ENCODE data around the gene TFAP2D.

Gene TFAP2D

DNA sequence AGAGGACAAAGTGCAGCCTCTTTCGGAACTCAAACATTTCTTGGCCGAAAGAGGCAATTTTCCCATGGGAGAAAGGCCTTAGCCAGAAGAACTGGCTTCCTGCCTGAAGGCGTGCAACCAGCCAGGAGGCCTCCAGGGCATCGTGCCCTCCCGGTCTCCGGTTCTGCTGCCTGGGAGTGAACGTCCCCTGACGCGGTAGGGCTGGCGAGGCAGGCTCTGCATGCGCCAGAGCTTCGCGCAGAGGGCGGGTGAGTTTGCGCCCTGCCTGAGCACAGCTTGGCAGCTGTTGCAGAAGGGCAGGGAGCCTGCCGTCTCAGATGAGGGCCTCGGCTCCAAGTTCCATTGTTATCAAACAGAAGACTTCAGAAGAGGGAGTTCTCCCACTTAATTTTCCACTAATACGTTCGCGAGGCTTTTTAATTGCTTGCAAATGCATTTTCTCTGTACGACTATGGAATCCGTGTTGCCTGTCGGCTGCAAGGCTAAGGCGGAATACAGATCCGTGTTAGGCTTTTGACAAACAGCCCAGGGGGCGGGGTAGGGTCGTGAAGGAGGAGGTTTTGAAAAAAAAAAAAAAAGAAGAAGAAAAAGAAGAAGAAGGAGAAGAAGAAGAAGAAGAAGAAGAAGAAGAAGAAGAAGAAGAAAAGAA, 5.5 kb upstream of the TFAP2D start:
- Histone ChIP-seq H3K9me3 (no peaks in the 10 kb centered on the region), H3K27ac (no peak overlapping the region), H3K27me3 (peaks cover 81% of the 10 kb centered on the region), H3K36me3 (no peaks in the 10 kb centered on the region), H3K4me1 (ENCODE audit: control insufficient read depth in 1 of 2, insufficient read depth in 1 of 2, low read depth in 1 of 2, low read length in 1 of 2) (no peaks in the 10 kb centered on the region), H3K4me3 (ENCODE audit: low read depth in 1 of 2, low read length in 1 of 2) (no peak overlapping the region)
- TF ChIP-seq, protein P1, sequence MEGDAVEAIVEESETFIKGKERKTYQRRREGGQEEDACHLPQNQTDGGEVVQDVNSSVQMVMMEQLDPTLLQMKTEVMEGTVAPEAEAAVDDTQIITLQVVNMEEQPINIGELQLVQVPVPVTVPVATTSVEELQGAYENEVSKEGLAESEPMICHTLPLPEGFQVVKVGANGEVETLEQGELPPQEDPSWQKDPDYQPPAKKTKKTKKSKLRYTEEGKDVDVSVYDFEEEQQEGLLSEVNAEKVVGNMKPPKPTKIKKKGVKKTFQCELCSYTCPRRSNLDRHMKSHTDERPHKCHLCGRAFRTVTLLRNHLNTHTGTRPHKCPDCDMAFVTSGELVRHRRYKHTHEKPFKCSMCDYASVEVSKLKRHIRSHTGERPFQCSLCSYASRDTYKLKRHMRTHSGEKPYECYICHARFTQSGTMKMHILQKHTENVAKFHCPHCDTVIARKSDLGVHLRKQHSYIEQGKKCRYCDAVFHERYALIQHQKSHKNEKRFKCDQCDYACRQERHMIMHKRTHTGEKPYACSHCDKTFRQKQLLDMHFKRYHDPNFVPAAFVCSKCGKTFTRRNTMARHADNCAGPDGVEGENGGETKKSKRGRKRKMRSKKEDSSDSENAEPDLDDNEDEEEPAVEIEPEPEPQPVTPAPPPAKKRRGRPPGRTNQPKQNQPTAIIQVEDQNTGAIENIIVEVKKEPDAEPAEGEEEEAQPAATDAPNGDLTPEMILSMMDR (IDR thresholded peaks at IDR 0.05), result no peak

DNA sequence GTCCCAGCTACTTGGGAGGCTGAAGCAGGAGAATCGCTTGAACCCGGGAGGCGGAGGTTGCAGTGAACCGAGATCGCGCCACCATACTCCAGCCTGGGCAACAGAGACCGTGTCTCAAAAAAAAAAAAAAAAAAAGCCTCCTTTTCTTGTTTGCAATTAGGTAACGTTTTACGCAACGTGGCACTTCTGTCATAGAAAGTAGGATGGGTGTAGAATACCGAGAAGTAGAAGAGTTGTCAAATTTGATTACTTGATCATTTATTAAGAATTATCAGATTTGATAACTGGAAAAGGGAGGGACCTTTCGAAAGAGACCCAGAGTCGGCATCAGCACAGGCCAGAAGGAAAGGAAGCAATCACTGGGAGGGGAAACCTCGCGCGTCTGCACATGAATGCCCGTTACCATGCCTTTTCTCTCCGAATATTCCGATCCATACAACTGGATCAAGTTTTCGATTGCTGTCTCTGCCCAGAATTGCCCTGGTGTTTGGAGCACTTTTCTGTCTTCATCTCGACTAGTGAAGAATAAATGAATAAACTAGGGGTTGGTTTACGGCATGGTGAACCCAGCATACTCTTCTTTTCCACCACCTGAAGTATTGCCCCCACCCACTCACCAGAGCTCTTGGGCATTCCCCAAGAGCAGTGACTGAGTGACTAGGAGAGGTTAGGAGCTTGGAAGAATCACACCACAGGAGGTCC, 4.5 kb upstream of the TFAP2D start:
- Histone ChIP-seq H3K36me3 (no peaks in the 10 kb centered on the region), H3K27me3 (peaks cover 91% of the 10 kb centered on the region), H3K4me3 (ENCODE audit: low read depth in 1 of 2, low read length in 1 of 2) (no peak overlapping the region), H3K27ac (no peak overlapping the region), H3K9me3 (no peaks in the 10 kb centered on the region), H3K4me1 (ENCODE audit: control insufficient read depth in 1 of 2, insufficient read depth in 1 of 2, low read depth in 1 of 2, low read length in 1 of 2) (no peaks in the 10 kb centered on the region)
- TF ChIP-seq, protein P1 (IDR thresholded peaks at IDR 0.05), result no peak

DNA sequence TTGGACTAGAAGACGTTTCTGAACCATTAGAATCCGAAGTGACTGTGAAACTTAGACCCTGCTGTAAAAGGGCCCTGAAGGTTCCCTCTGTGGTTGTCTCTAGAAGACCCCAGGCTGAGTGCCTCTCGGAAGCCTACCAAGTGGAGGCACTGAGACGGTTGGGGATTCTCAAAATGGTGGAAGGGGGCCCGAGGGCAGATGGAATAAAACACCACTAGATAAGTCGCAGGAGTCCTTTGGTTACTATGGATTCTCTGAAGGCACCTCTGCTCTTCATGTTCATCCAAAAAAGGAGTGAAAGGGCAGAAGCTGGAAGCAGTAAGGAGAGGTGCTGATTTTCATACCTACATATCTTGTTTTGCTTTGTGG, 4.0 kb upstream of the TFAP2D start:
- Histone ChIP-seq H3K27ac (no peak overlapping the region), H3K36me3 (no peaks in the 10 kb centered on the region), H3K27me3 (peaks cover 97% of the 10 kb centered on the region), H3K9me3 (no peaks in the 10 kb centered on the region), H3K4me3 (ENCODE audit: low read depth in 1 of 2, low read length in 1 of 2) (no peak overlapping the region), H3K4me1 (ENCODE audit: control insufficient read depth in 1 of 2, insufficient read depth in 1 of 2, low read depth in 1 of 2, low read length in 1 of 2) (no peaks in the 10 kb centered on the region)
- TF ChIP-seq, protein P1 (IDR thresholded peaks at IDR 0.05), result no peak

DNA sequence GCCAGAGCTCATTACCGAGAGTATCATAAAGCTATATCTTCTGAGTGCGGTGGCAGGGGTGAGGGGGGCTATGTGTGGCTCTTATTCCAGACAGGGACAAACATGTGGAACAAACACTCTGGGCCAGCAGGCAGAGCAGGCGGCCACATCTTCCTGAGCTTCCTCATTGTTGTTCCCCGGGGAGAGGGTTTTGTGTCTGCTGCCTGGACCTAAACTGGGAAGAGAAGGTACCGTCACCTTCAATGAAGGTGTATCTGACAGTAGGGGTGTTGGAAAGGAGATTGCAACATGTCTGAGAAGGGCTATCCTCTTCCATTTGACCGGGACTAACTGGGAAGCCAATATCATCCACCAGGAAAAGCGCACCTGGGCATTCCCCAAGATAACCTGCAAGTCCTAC, 1.6 kb upstream of the TFAP2D start:
- H3K27me3 ChIP-seq, result peaks cover 100% of the 10 kb centered on the region
- TF ChIP-seq, protein P1 (IDR thresholded peaks at IDR 0.05), result no peak
- no peak overlapping the region for H3K27ac ChIP-seq
- no peaks in the 10 kb centered on the region for H3K36me3 ChIP-seq
- H3K4me3 ChIP-seq (ENCODE audit: low read depth in 1 of 2, low read length in 1 of 2), result no peak overlapping the region
- H3K4me1 ChIP-seq (ENCODE audit: control insufficient read depth in 1 of 2, insufficient read depth in 1 of 2, low read depth in 1 of 2, low read length in 1 of 2), result no peaks in the 10 kb centered on the region
- H3K9me3 ChIP-seq, result no peaks in the 10 kb centered on the region

DNA sequence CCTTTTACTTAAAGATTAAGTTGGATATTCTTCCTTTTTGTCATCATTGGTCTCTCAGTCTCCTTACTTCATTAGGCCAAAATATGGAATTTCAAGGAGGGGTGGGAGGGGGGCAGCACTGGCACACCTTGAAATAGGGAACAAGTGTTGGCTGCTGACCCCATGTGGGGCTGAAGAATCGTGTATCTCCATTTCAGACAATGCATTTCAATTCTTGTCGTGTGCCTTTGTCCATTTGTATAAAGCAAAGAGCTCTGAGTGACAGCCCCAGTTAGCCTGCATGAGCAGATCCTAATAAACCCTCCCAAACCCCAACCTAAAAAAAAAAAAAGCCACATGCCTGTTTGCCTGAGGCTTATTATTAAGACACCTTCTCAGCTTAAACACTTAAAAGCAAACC, 1.0 kb upstream of the TFAP2D start:
- TF ChIP-seq, protein P1 (IDR thresholded peaks at IDR 0.05), result no peak
- no peaks in the 10 kb centered on the region for H3K4me1 ChIP-seq (ENCODE audit: control insufficient read depth in 1 of 2, insufficient read depth in 1 of 2, low read depth in 1 of 2, low read length in 1 of 2)
- no peak overlapping the region for H3K4me3 ChIP-seq (ENCODE audit: low read depth in 1 of 2, low read length in 1 of 2)
- H3K9me3 ChIP-seq, result no peaks in the 10 kb centered on the region
- no peaks in the 10 kb centered on the region for H3K36me3 ChIP-seq
- H3K27ac ChIP-seq, result no peak overlapping the region
- H3K27me3 ChIP-seq, result peaks cover 100% of the 10 kb centered on the region

Data from neutrophil (primary cell).